NB4 (cell line): Measurements from ENCODE around the gene ATXN1L.

ENCODE experiments used
- DNase-seq: peaks from one replicate; pipeline ENCODE4 v3.0.0; 2010; ENCODE audit warnings: low read depth
- H3K4me3 ChIP-seq: one replicate; pipeline ENCODE4 v1.5.1; 2011; ENCODE audit warnings: mild to moderate bottlenecking, low read depth, low read length, moderate library complexity
- CTCF ChIP-seq: IDR thresholded peaks from one replicate; pipeline ENCODE4 v1.5.1; 2012; ENCODE audit warnings: low read depth, low read length
- MAX ChIP-seq: IDR thresholded peaks from 2 replicates; pipeline ENCODE4 v1.6.1; 2011; ENCODE audit warnings: low read depth, low read length
- MYC ChIP-seq: IDR thresholded peaks from 2 replicates; pipeline ENCODE4 v1.6.1; 2011; ENCODE audit warnings: low read depth, low read length
- POLR2A ChIP-seq: IDR thresholded peaks from 2 replicates; pipeline ENCODE4 v1.6.1; 2011; ENCODE audit warnings: mild to moderate bottlenecking; ENCODE audit not compliant: insufficient read length; ENCODE audit errors: extremely low read depth

ATXN1L gene

GRCh38 chr16:71852158-71852557 lies 6.4 kb downstream of the ATXN1L start:
- no peak for DNase-seq
- no peak for TF ChIP-seq MYC
- TF ChIP-seq CTCF, result no peak
- TF ChIP-seq POLR2A, result no peak
- TF ChIP-seq MAX, result no peak

GRCh38 chr16:71852561-71852960 lies 6.8 kb downstream of the ATXN1L start:
- DNase-seq, result no peak
- H3K4me3 ChIP-seq, result no peak overlapping the region
- no peak for TF ChIP-seq MAX
- TF ChIP-seq MYC, result no peak
- no peak for TF ChIP-seq CTCF
- TF ChIP-seq POLR2A, result no peak

More at GRCh38 chr16:71852158-71852557, 6.4 kb downstream of the ATXN1L start:
- H3K4me3 ChIP-seq, result no peak overlapping the region

- no peak for TF ChIP-seq POLR2A
- TF ChIP-seq MAX, result no peak
- no peak for TF ChIP-seq CTCF
- TF ChIP-seq MYC, result no peak
Observed at GRCh38 chr16:71853413-71853812, 7.6 kb downstream of the ATXN1L start.

GRCh38 chr16:71854369-71854948 lies 8.7 kb downstream of the ATXN1L start:
- no peak for TF ChIP-seq CTCF
- no peak for TF ChIP-seq MYC
- TF ChIP-seq MAX, result no peak
- no peak for TF ChIP-seq POLR2A
- H3K4me3 ChIP-seq, result no peak overlapping the region
- DNase-seq, result no peak

More at GRCh38 chr16:71853413-71853812, 7.6 kb downstream of the ATXN1L start:
- DNase-seq, result no peak
- H3K4me3 ChIP-seq, result no peak overlapping the region

- H3K4me3 ChIP-seq, result no peak overlapping the region
- TF ChIP-seq MYC (no peak), CTCF (no peak), POLR2A (no peak), MAX (no peak)
- DNase-seq, result no peak
Observed at GRCh38 chr16:71855937-71856662, 10.3 kb downstream of the ATXN1L start.
